Coronary artery (tissue), 2 donors: ENCODE data around the gene LAMA5.

Source experiments
- DNase-seq: peaks from one replicate; pipeline ENCODE4 v3.0.0-alpha.2; 2017; ENCODE audit warnings: low spot score
- H3K27ac ChIP-seq, 2 donors: fragments of 200-600 bp; sonication (generic); one replicate each; pipeline ENCODE4 v1.5.1; 2016 to 2019
- H3K4me3 ChIP-seq: fragments of 200-600 bp; sonication (generic); 2 replicates; pipeline ENCODE4 v1.5.1; 2016; ENCODE audit warnings: mild to moderate bottlenecking, moderate library complexity
- CTCF ChIP-seq: fragments of 200-600 bp; sonication (generic); IDR thresholded peaks from one replicate; pipeline ENCODE4 v1.5.1; 2019; ENCODE audit warnings: antibody characterized with exemption

The LAMA5 gene

GRCh38 chr20:62367633-62368391, 700 bp upstream of the LAMA5 start:
- DNase-seq: no peak
- H3K4me3 ChIP-seq: peak overlapping the region; percentile 85
- H3K27ac ChIP-seq: peak overlapping the region; percentile 94 to 95
- no peak for TF ChIP-seq CTCF

GRCh38 chr20:62366370-62367135, 559 bp downstream of the LAMA5 start:
- TF ChIP-seq CTCF: no peak
- Histone ChIP-seq H3K4me3 (peak overlapping the region; percentile 85), H3K27ac (peak overlapping the region; percentile 94 to 95)
- no peak for DNase-seq

GRCh38 chr20:62365814-62366369, 1.2 kb downstream of the LAMA5 start:
- Histone ChIP-seq H3K27ac (peak overlapping the region; percentile 94 to 95), H3K4me3 (peak overlapping the region; percentile 85)
- no peak for DNase-seq
- no peak for TF ChIP-seq CTCF

GRCh38 chr20:62364911-62365736, 2.0 kb downstream of the LAMA5 start:
- Histone ChIP-seq H3K4me3 (peak overlapping the region; percentile 85), H3K27ac (peak overlapping the region; percentile 94 to 95)
- peak; percentile 88 for DNase-seq
- TF ChIP-seq CTCF: no peak

- H3K4me3 ChIP-seq: peak overlapping the region; percentile 85
- peak; percentile 78 for DNase-seq
Observed at GRCh38 chr20:62363920-62364851, 2.9 kb downstream of the LAMA5 start.

More at GRCh38 chr20:62363920-62364851, 2.9 kb downstream of the LAMA5 start:
- H3K27ac ChIP-seq: peak overlapping the region; percentile 94 to 95
- no peak for TF ChIP-seq CTCF
